Measurements from ENCODE around the gene LRRC51.

The LRRC51 gene, protein sequence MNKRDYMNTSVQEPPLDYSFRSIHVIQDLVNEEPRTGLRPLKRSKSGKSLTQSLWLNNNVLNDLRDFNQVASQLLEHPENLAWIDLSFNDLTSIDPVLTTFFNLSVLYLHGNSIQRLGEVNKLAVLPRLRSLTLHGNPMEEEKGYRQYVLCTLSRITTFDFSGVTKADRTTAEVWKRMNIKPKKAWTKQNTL

DNA sequence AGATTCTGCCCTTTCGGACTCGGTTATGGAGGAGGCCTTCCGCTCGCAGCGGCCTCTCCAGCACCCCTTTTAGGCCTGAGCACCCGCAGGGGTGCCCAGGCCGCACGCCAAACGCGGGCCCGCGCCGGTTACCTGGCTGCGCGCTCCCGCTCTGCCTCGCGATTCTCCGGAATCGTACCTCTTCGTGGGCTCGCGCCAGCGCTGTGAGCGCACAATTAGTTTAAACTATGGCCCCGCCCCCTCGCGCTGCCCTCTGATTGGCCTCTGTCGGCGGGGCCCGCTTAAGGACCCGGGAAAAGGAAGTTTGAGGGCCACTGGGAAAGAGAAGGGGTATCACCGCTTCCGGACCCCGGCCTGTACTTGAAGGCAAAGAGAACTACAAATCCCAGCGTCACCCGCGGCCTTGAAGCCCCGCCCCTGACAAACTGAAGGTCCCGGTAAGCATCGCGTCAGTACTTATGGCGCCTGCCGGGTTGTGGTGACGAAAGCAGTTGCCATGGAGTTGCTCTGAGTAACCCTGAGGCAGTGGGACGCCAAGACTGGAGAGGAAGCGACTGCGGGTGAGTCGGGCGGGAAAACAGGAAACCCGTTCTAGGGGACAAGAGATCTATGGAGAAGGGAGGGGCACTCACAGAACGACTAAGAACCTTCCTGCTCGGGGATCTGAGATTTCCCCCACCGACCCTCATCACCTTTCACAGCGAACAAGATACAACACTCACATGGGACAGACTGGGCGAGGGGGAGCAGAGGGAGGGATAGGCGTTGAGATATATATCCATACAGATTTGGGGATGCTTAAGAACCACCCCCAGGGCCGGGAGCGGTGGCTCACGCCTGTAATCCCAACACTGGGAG is at the start of gene LRRC51, which contains the start of gene NUMA1:
LRRC51 (plus strand) TSS at position 525 of the 858 bp plus-strand sequence. CDS start 8,234 bp downstream, outside the sequence.
NUMA1 (minus strand) TSS at position 217 of the 858 bp plus-strand sequence. CDS start 44,599 bp downstream, outside the sequence.
- Histone ChIP-seq H3K27ac (peak within 1 kb of the TSS; percentile 77), H3K4me3 (ENCODE audit: low read depth, low read length) (peak within 1 kb of the TSS; percentile 65), H3K36me3 (replicated peaks) (no peaks in the 10 kb centered on the region), H3K27me3 (replicated peaks) (no peaks in the 10 kb centered on the region)
- DNase-seq = peak; percentile 100
- in situ Hi-C loops (cut with HindIII; ENCODE audit: low pct_ligation_motif_present, low sequenced_read_pairs) = no loop called here
- TF ChIP-seq, protein P1, sequence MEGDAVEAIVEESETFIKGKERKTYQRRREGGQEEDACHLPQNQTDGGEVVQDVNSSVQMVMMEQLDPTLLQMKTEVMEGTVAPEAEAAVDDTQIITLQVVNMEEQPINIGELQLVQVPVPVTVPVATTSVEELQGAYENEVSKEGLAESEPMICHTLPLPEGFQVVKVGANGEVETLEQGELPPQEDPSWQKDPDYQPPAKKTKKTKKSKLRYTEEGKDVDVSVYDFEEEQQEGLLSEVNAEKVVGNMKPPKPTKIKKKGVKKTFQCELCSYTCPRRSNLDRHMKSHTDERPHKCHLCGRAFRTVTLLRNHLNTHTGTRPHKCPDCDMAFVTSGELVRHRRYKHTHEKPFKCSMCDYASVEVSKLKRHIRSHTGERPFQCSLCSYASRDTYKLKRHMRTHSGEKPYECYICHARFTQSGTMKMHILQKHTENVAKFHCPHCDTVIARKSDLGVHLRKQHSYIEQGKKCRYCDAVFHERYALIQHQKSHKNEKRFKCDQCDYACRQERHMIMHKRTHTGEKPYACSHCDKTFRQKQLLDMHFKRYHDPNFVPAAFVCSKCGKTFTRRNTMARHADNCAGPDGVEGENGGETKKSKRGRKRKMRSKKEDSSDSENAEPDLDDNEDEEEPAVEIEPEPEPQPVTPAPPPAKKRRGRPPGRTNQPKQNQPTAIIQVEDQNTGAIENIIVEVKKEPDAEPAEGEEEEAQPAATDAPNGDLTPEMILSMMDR (IDR thresholded peaks at IDR 0.05; ENCODE audit: low read depth, low read length, missing control alignments) = no peak

DNA sequence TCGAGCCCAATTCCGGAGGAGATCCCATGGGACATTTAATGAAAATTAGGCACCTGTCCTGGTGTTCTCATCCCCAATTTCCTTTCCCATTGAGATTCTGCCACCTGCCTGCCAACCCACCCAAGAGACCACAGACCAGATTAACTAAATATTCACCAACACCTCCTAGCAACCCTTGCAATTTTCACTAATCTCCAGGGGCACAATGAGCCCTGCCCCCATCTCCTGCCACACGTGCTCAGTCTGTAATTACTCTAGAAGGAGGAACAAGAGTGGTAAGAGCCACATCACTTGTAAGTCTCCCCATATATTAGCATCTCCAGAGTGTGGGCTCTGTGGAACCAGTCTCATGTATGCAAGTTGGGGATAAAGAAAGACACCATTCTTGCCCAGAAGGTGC is 44.0 kb upstream of the LRRC51 start:
- Histone ChIP-seq H3K36me3 (replicated peaks) (peaks cover 13% of the 10 kb centered on the region), H3K27ac (no peak overlapping the region), H3K4me3 (ENCODE audit: low read depth, low read length) (no peak overlapping the region), H3K27me3 (replicated peaks) (no peaks in the 10 kb centered on the region)
- TF ChIP-seq, protein P1 (IDR thresholded peaks at IDR 0.05; ENCODE audit: low read depth, low read length, missing control alignments) = no peak
- DNase-seq = no peak
- in situ Hi-C loops (cut with HindIII; ENCODE audit: low pct_ligation_motif_present, low sequenced_read_pairs) = no loop called here

DNA sequence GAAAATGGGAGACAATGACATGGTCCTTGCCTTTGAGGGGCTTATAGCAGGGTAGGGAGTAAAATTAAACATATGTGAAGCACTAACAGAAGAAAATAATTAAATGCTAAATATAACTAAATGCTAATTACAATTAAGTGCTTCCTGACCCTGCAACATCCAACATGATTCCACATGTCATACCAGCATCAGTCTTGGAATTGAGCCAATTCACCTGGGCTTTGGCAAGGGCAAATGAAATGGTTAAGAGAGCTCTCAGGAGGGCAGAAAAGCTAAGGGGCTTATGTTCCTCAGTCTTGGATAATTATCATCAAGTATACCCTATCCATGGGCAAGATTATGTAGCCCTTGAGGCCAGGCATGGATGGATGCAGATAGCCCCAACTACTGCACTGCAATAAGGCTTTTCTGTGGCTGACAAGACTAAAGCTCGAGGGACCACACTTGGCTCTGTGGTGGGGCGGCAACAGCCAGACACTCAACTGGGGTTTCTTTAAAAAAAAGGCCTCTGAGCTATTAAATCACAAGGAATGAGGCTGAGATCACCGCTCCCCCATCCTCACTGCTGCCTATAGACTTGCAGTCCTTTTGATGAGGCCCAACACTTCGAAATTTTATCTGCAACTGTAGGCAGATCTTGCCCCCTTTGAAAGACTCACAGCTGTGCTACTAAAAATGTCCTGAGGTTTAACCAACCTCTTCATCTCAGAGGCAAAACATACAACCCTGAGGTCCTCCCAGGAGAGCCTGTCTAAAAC is 42.9 kb upstream of the LRRC51 start:
- H3K36me3 ChIP-seq (replicated peaks) = peaks cover 13% of the 10 kb centered on the region
- no peak overlapping the region for H3K4me3 ChIP-seq (ENCODE audit: low read depth, low read length)
- DNase-seq = no peak
- in situ Hi-C loops (cut with HindIII; ENCODE audit: low pct_ligation_motif_present, low sequenced_read_pairs) = no loop called here
- H3K27ac ChIP-seq = no peak overlapping the region
- TF ChIP-seq, protein P1 (IDR thresholded peaks at IDR 0.05; ENCODE audit: low read depth, low read length, missing control alignments) = no peak
- H3K27me3 ChIP-seq (replicated peaks) = no peaks in the 10 kb centered on the region

DNA sequence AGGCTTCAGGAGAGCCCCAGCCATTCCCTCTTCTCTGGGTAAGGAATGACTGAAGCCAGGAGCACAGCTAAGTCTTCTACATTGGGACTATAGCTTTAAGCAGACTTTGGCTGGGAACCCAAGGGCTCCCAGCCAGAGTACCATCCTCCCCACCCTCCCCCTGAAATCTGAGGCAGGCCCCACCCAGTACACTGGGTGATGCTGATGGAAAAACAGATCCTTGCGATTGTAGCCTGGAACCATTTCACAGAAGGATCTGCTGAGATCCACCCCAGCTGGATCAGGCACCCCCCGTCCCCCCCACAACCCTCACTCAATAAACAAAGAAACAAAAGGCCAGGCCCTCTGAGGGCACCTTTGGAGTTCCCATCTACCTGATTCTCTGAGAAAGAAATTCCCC is 42.2 kb upstream of the LRRC51 start:
- in situ Hi-C loops (cut with HindIII; ENCODE audit: low pct_ligation_motif_present, low sequenced_read_pairs) = no loop called here

More for the DNA sequence above, 42.2 kb upstream of the LRRC51 start:
- Histone ChIP-seq H3K27me3 (replicated peaks) (no peaks in the 10 kb centered on the region), H3K27ac (no peak overlapping the region), H3K36me3 (replicated peaks) (peaks cover 11% of the 10 kb centered on the region), H3K4me3 (ENCODE audit: low read depth, low read length) (peak overlapping the region; percentile 74)
- TF ChIP-seq, protein P1 (IDR thresholded peaks at IDR 0.05; ENCODE audit: low read depth, low read length, missing control alignments) = no peak
- DNase-seq = peak; percentile 18
